Endothelial cell (in vitro differentiated cells): Measurements from ENCODE around the gene SLC24A3. TPM values are rescaled to one million over a fixed set of nuclear protein-coding genes. Genes with fewer than 3 reads are reported as not detected.

Experiments
- DNase-seq: peaks from one replicate; pipeline ENCODE4 v3.0.0; 2021; ENCODE audit warnings: low spot score
- H3K27ac Mint-ChIP-seq: one replicate; pipeline ENCODE4 v1.8.0; 2021; ENCODE audit warnings: mixed read lengths, inconsistent platforms; ENCODE audit not compliant: unreplicated experiment
- H3K27me3 Mint-ChIP-seq: one replicate; pipeline ENCODE4 v1.8.0; 2021; ENCODE audit warnings: mild to moderate bottlenecking, moderate library complexity, mixed read lengths, inconsistent platforms; ENCODE audit not compliant: unreplicated experiment
- H3K36me3 Mint-ChIP-seq: one replicate; pipeline ENCODE4 v1.8.0; 2021; ENCODE audit warnings: mild to moderate bottlenecking, low read depth, mixed read lengths, inconsistent platforms; ENCODE audit not compliant: unreplicated experiment
- H3K4me1 Mint-ChIP-seq: one replicate; pipeline ENCODE4 v1.8.0; 2021; ENCODE audit warnings: mild to moderate bottlenecking, mixed read lengths, inconsistent platforms; ENCODE audit not compliant: unreplicated experiment
- H3K4me3 Mint-ChIP-seq: one replicate; pipeline ENCODE4 v1.8.0; 2021; ENCODE audit warnings: mild to moderate bottlenecking, mixed read lengths, inconsistent platforms; ENCODE audit not compliant: unreplicated experiment
- H3K9me3 Mint-ChIP-seq: one replicate; pipeline ENCODE4 v1.8.0; 2021; ENCODE audit warnings: mixed read lengths, inconsistent platforms; ENCODE audit not compliant: unreplicated experiment
- total RNA-seq: library from RNA; stranded (reverse); fragmentation: NEBNext Ultra II Directional; extraction: Animal tissue kit (Norgen Biotek cat#: 25700); gene quantifications from one replicate; pipeline ENCODE4 v1.2.1, GENCODE V29; 2021; ENCODE audit not compliant: unreplicated experiment
- TF ChIP-seq, protein P1 (sequence below): fragments of 200-600 bp; sonication (generic); IDR thresholded peaks from one replicate; pipeline ENCODE4 v1.5.0; 2021; ENCODE audit warnings: antibody characterized with exemption; ENCODE audit not compliant: unreplicated experiment

SLC24A3 gene
- total RNA-seq, 1 donor from 2014 or later: 0.15 TPM

DNA sequence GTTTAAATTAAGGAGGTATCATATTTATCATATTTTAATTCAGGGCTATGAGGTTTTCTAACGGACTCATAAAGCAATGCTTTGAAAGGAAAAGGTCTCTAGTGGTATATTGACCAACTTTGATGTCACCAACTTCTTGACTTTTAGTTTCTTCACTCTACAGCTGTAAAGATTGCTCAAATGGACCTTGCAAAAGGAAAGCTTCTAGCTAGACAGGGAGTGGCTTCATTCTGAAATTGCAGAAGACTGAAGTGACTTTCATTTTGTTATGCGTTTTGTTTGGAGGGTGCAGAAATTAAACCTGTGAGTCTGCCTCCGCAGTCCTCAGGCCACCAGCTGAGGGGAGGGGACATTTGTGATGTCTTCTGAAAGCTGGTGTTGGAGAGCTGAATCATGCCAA, 95.7 kb downstream of the SLC24A3 start:
- no peak overlapping the region for H3K4me3 Mint-ChIP-seq
- H3K27ac Mint-ChIP-seq: no peak overlapping the region
- no peaks in the 10 kb centered on the region for H3K9me3 Mint-ChIP-seq
- no peaks in the 10 kb centered on the region for H3K36me3 Mint-ChIP-seq
- peaks cover 6% of the 10 kb centered on the region for H3K4me1 Mint-ChIP-seq
- TF ChIP-seq, protein P1, sequence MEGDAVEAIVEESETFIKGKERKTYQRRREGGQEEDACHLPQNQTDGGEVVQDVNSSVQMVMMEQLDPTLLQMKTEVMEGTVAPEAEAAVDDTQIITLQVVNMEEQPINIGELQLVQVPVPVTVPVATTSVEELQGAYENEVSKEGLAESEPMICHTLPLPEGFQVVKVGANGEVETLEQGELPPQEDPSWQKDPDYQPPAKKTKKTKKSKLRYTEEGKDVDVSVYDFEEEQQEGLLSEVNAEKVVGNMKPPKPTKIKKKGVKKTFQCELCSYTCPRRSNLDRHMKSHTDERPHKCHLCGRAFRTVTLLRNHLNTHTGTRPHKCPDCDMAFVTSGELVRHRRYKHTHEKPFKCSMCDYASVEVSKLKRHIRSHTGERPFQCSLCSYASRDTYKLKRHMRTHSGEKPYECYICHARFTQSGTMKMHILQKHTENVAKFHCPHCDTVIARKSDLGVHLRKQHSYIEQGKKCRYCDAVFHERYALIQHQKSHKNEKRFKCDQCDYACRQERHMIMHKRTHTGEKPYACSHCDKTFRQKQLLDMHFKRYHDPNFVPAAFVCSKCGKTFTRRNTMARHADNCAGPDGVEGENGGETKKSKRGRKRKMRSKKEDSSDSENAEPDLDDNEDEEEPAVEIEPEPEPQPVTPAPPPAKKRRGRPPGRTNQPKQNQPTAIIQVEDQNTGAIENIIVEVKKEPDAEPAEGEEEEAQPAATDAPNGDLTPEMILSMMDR: no peak
- H3K27me3 Mint-ChIP-seq: peaks cover 3% of the 10 kb centered on the region
- DNase-seq: no peak

GRCh38 chr20:19310541-19310940, 98.1 kb downstream of the SLC24A3 start:
- TF ChIP-seq, protein P1: no peak
- Mint-ChIP-seq H3K4me1 (no peaks in the 10 kb centered on the region), H3K36me3 (no peaks in the 10 kb centered on the region), H3K27me3 (peaks cover 3% of the 10 kb centered on the region), H3K9me3 (no peaks in the 10 kb centered on the region), H3K27ac (no peak overlapping the region), H3K4me3 (no peak overlapping the region)
- no peak for DNase-seq

GRCh38 chr20:19313342-19314069, 101.1 kb downstream of the SLC24A3 start:
- Mint-ChIP-seq H3K27me3 (peaks cover 3% of the 10 kb centered on the region), H3K4me1 (peaks cover 2% of the 10 kb centered on the region)
- no peak for DNase-seq

DNA sequence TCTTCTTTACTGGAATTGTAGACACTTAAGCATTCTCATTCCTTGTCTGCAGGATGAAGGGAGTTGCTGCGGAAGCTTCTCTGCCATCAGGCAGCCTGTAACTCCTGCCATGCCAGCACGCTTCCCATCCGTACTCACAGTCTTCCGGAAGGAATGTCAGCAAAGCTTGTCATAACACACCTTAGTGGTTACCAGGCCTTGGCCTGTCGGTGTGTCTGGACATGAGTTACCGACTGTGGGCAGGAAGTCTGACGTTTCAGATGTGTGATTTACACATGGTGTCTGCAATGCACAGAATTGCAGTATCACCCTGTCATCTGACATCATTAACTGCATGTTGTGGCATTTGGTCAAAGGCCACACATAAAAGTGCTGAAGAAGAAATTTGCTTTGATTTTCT, 102.2 kb downstream of the SLC24A3 start:
- Mint-ChIP-seq H3K27me3 (peaks cover 7% of the 10 kb centered on the region), H3K36me3 (no peaks in the 10 kb centered on the region), H3K27ac (no peak overlapping the region), H3K4me3 (no peak overlapping the region), H3K9me3 (no peaks in the 10 kb centered on the region), H3K4me1 (peaks cover 13% of the 10 kb centered on the region)
- TF ChIP-seq, protein P1: no peak
- no peak for DNase-seq

More at GRCh38 chr20:19313342-19314069, 101.1 kb downstream of the SLC24A3 start:
- H3K36me3 Mint-ChIP-seq: no peaks in the 10 kb centered on the region
- no peak overlapping the region for H3K27ac Mint-ChIP-seq
- TF ChIP-seq, protein P1: no peak
- H3K9me3 Mint-ChIP-seq: no peaks in the 10 kb centered on the region
- H3K4me3 Mint-ChIP-seq: no peak overlapping the region

DNA sequence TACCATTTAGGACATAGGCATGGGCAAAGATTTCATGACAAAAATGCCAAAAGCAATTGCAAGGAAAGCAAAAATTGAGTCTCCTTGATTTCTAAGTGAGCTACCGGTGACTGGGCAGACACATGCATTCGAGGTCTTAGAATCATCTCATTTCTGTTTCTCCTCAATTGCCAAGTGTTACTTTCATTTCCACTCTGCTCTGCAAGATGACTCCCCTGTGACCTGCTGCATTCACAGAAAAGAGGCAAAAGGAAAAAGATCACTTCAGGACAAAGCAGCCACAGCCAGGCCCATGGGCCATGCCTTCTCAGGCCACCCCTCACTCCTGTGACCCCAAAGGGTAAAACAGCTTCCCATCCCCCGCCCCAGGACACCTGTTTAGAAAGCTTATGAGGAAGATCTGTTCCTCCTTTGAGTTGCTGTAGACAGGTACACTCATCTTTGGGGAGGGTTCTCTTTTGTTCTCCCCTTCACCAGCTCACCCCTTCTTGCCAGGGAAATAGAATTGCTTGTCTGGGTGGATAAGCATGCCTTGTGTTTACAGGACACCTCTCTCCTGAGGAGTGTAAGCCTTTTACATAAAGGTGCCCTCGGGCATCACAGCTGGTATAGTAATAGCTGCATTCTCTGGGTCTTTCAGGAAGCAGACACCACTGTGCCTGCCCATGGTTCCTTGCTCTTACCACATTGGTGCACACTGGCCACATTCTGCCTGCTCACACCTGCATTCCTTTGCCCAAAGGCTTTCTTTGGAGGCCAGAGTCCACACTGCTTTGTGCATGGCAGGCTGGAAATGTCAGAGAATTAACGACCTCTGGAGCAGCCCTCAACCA, 105.0 kb downstream of the SLC24A3 start:
- H3K4me1 Mint-ChIP-seq: peaks cover 13% of the 10 kb centered on the region
- H3K27ac Mint-ChIP-seq: no peak overlapping the region
- peaks cover 4% of the 10 kb centered on the region for H3K27me3 Mint-ChIP-seq

More for the DNA sequence above, 105.0 kb downstream of the SLC24A3 start:
- no peak for DNase-seq
- H3K36me3 Mint-ChIP-seq: no peaks in the 10 kb centered on the region
- TF ChIP-seq, protein P1: no peak
- H3K9me3 Mint-ChIP-seq: no peaks in the 10 kb centered on the region
- no peak overlapping the region for H3K4me3 Mint-ChIP-seq
